Activated naive CD4-positive, alpha-beta T cell treated with anti-CD3 and anti-CD28 coated beads, Interleukin-2, amount 50 U/mL, for 72 hours (primary cell): ENCODE results near the gene ZFAND5. TPM values are rescaled to one million over a fixed set of nuclear protein-coding genes. Genes with fewer than 3 reads are reported as not detected.

Experiments used
- ATAC-seq, 2 donors: fragments of 150-1000 bp; cut with Tn5 transposase; 2 replicates each; pipeline ENCODE4 v1.10.0; 2021; ENCODE audit warnings: mild to moderate bottlenecking in 2 of 2, moderate library complexity in 2 of 2
- DNase-seq, 2 donors: peaks; one replicate each; pipeline ENCODE4 v3.0.0; 2021 to 2022; ENCODE audit warnings: low spot score in 2 of 2
- H3K27ac Mint-ChIP-seq, 2 donors: one replicate each; pipeline ENCODE4 v1.8.0; 2022; ENCODE audit warnings: mild to moderate bottlenecking in 2 of 2, mixed read lengths in 2 of 2
- H3K36me3 Mint-ChIP-seq, 2 donors: one replicate each; pipeline ENCODE4 v1.8.0; 2022; ENCODE audit warnings: mixed read lengths in 2 of 2
- H3K9me3 Mint-ChIP-seq, 2 donors: one replicate each; pipeline ENCODE4 v1.8.0; 2022; ENCODE audit warnings: mixed read lengths in 2 of 2
- total RNA-seq, 2 donors: library from RNA; stranded (reverse); gene quantifications; one replicate each; pipeline ENCODE4 v1.2.3, GENCODE V29; 2022

ZFAND5 gene, protein sequence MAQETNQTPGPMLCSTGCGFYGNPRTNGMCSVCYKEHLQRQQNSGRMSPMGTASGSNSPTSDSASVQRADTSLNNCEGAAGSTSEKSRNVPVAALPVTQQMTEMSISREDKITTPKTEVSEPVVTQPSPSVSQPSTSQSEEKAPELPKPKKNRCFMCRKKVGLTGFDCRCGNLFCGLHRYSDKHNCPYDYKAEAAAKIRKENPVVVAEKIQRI
- 10 to 100 TPM; 80.3 to 92.9 TPM for total RNA-seq

DNA sequence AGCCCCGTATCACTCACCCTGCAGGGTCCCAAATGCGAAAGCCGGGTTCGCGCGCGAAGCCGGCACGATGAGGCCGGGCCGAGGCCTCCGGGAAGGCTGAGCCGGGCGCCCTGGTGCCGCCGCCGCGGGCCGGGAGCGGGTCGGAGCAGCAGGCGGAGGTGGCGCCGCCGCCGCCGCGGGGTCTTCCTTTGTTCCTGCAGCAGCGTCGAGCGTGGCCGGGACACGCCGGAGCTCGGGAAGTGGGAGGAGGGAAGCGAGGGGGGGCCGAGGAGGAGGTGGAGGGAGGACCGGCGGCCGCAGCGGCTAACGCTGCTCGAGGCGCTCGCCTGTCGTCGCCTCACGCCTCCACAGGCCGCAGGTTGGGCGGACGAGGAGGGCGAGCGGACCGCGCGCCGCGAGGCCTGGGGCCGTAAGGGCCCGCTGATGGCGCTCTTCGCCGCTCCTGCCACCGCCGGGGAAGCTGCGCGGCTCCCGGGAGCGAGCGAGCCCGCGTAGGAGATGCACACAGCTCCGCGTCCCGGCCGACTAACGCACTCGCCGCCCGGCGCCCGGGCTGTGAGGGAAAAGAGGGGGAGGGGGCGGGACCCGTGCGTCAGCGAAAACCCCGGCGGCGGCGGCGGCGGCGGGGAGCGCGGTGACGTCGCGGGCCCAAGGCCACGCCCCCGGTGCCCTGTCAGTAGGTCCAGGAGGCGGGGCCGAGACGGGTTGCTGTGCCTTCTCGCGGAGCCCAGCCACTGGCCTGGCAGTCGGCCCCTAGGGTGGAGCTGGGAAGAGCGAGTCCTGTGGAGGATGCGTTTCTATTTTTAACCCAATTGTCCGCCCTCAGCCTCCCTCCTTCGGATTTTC, at the start of gene ZFAND5:
Gene ZFAND5, minus strand, starts transcription at position 530 of the 846 bp plus-strand sequence. CDS start 4,430 bp downstream, outside the sequence.
- H3K27ac Mint-ChIP-seq, result peak within 1 kb of the TSS; percentile 97 to 98
- peaks cover 17 to 30% of the 10 kb centered on the region in 2 donors for H3K36me3 Mint-ChIP-seq
- DNase-seq (peak; percentile 91 to 92), ATAC-seq (peak; percentile 86 to 88)
- H3K9me3 Mint-ChIP-seq, result no peaks in the 10 kb centered on the region

DNA sequence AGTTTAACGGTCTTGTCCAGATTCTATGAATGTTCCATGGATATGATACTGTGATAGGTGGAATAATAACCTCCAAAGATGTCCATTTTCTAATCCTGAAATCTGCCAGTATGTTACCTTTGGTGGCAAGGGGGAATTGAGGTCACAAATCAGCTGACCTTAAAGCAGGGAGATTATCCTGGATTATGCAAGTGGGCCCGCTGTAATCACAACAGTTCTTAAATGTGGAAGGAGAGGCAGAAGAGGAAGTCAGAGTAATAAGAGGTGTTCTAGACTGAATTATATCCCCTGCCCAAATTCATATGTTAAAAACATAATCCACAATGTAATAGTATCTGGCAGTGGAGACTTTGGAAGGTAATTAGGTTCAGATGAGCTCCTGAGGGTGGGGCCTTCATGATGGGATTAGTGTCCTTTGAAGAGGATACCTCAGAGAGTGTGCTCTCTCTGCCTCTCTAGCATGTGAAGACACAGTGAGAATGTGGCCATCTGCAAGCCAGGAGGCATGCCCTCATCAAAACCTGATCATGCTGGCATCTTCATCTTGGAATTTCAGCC, 47.6 kb upstream of the ZFAND5 start:
- H3K27ac Mint-ChIP-seq, result no peak overlapping the region
- no peak for DNase-seq
- H3K9me3 Mint-ChIP-seq, result no peaks in the 10 kb centered on the region
- no peaks in the 10 kb centered on the region for H3K36me3 Mint-ChIP-seq
- ATAC-seq, result no peak

DNA sequence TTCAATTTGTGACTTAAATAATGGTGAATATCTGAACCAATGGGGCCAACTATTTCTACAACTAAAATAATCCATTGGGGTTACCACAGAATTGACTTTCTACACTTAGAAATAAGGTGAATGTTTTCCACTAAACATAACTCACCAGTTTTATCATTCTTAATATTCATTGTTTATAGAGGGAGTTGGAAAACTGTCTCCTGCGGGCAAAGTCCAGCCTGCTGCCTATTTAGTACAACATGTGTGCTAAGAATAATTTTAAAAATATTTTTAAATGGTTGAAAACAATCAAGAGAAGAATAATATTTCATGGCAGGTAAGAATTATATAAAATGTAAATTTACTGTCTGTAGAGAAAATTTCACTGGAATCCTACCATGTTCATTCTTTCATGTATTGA, 45.2 kb upstream of the ZFAND5 start:
- no peak for ATAC-seq

DNA sequence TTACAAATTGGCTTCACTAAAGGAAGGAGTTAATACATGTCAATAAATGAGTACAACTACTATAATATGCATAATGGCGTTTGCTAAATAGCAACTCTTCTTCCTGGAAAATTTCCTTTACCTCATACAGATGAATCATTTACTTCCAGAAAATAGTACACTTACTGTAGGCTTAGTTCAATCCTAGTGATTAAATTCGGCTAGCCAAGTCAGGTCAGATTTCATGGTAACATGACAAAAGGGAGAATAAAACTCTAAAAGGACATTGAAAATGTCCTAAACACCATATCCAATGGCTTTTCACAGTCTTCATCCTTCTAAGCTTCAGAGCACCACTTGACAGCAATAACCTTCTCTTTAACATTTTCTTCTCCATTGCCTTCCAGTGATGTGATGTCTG, 42.1 kb upstream of the ZFAND5 start:
- H3K36me3 Mint-ChIP-seq, result no peaks in the 10 kb centered on the region
- DNase-seq, result no peak
- no peak overlapping the region for H3K27ac Mint-ChIP-seq
- H3K9me3 Mint-ChIP-seq, result no peaks in the 10 kb centered on the region
- ATAC-seq, result no peak

More for the DNA sequence above, 45.2 kb upstream of the ZFAND5 start:
- Mint-ChIP-seq H3K36me3 (no peaks in the 10 kb centered on the region), H3K9me3 (no peaks in the 10 kb centered on the region), H3K27ac (no peak overlapping the region)
- DNase-seq, result no peak

DNA sequence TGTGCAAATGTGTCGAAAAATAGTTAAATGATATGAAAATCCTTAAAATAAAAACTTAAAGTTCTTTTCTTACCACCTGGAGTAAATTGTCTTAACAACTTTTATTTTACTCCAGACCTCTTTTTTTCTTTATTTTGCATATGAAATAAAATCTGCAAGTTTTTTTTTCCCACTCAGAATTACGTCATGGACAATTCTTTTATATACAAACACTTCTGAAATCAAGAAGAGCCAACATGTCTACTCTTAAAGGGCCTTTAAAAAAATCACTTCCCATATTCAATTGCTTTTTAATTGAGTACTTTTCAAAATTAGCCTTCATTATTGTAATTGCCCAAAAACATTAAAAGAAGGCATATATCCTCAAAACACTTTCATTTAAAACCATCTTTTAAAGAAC, 37.7 kb upstream of the ZFAND5 start:
- no peak for DNase-seq
- Mint-ChIP-seq H3K27ac (no peak overlapping the region), H3K36me3 (no peaks in the 10 kb centered on the region), H3K9me3 (peaks cover 0 to 4% of the 10 kb centered on the region in 2 donors)
- ATAC-seq, result no peak

DNA sequence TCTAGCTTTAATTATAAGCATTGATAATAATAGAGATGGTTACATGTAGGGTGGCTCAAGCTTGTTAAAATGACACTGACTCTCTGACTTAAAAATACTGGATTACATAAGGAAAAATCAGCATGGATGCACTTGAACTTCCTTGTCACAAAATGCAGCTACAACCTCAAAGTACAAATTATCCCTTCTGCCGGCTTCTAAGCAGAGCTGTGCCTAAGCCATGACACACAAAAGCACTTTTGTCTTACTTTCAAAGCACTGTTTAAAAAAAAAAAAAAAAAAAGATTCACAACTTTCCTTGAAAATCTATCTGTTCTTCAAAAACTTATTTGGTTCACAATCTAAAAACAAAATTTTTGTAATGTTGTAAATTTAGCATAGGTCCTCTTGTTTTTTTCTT, 36.4 kb upstream of the ZFAND5 start:
- H3K9me3 Mint-ChIP-seq, result peaks cover 0 to 4% of the 10 kb centered on the region in 2 donors
- no peak for ATAC-seq
- H3K27ac Mint-ChIP-seq, result no peak overlapping the region
- no peak for DNase-seq
- H3K36me3 Mint-ChIP-seq, result no peaks in the 10 kb centered on the region

DNA sequence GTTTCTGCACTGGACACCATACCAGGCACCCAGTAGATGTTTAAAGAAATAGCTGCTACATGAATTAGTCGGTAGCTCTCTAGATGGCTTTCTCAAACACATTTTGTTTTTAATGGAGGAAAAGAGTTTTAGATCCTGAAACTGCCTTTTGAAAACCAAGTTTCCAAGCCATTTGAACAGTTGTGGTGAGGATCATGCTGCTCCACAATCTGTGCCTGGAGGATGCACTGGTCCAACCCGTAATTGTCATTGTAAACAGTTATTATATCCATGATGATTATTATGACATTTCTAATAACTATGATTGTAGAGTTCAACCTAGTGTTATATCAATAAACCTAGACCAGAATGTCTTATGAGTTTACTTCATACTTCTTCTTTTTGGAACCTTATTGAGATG, 35.9 kb upstream of the ZFAND5 start:
- H3K27ac Mint-ChIP-seq, result no peak overlapping the region
- ATAC-seq (no peak), DNase-seq (no peak)
- H3K36me3 Mint-ChIP-seq, result no peaks in the 10 kb centered on the region
- H3K9me3 Mint-ChIP-seq, result peaks cover 0 to 4% of the 10 kb centered on the region in 2 donors

DNA sequence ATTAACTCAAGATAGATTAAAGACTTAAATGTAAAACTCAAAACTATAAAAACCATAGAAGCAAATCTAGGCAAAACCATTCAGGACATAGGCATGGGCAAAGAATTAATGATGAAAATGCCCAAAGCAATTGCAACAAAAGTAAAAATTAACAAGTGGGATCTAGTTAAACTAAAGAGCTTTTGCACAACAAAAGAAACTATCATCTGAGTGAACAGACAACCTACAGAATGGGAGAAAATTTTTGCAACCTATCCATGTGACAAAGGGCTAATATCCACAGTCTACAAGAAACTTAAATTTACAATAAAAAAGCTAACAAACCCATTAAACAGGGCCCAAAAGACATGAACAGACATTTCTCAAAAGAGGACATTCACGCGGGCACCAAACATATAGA, 34.4 kb upstream of the ZFAND5 start:
- no peak for ATAC-seq
- Mint-ChIP-seq H3K9me3 (peaks cover 0 to 4% of the 10 kb centered on the region in 2 donors), H3K36me3 (no peaks in the 10 kb centered on the region), H3K27ac (no peak overlapping the region)
- DNase-seq, result no peak

DNA sequence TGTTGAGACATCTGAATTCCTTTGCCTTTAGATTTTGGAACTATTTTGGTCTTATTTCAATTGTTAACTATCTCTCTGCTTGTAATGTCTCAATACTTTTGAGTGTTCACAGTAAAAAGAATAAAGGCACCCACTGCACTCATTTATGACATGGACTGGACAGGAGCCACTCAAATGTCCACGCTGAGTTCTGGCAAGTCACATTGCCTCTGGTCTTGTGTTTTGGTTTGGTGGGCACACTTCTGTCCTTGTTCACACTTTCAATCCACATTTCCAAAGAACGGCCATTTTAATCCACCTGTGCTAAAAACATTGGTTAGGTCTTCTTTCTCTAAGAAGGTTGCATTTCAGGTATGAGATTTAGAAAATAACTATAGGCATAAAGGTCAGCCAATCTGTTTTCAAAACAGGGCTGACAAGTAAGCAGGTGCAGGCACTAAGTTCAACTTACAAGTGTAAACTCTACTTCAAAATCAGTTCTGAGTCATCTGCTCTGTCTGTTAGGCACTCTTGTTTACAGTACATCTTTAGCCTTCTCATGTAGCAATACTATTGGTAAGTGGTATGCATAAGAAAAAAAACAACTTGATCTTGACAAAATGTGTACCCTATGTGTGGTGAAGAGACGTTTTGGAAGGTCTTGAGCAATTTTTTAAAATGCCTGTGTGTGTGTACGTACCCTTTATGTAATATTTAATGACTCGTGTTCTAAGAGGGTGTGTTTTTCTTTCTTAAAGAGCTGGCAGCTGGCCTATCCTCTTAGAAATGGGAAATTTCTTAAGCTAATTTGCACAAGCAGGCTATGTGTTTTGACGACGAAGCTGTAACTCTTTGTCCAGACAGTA, 31.5 kb upstream of the ZFAND5 start:
- Mint-ChIP-seq H3K27ac (no peak overlapping the region), H3K9me3 (peaks cover 0 to 4% of the 10 kb centered on the region in 2 donors), H3K36me3 (no peaks in the 10 kb centered on the region)
- ATAC-seq (peak in 1 of 2 donors; percentile 52), DNase-seq (no peak)

DNA sequence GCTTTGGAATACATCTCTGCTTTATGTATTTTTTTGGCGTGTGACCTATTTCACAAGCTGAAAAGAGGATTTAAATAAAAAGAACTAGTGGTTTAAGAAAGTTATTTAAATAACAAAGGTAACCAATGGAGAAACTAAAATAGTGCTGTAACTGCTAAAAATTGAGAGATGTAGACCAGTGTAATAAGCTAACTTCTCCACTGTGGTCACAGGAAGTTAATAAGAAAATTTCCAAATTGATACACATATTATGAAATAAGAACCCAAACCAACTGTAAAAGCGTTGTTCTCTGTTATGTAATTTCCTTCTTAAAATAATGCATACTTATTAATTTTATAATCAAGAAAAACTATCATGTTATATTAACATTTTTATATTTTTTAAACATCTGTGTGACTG, 29.1 kb upstream of the ZFAND5 start:
- H3K9me3 Mint-ChIP-seq, result peaks cover 0 to 5% of the 10 kb centered on the region in 2 donors
- H3K27ac Mint-ChIP-seq, result no peak overlapping the region
- DNase-seq (no peak), ATAC-seq (no peak)
- no peaks in the 10 kb centered on the region for H3K36me3 Mint-ChIP-seq

DNA sequence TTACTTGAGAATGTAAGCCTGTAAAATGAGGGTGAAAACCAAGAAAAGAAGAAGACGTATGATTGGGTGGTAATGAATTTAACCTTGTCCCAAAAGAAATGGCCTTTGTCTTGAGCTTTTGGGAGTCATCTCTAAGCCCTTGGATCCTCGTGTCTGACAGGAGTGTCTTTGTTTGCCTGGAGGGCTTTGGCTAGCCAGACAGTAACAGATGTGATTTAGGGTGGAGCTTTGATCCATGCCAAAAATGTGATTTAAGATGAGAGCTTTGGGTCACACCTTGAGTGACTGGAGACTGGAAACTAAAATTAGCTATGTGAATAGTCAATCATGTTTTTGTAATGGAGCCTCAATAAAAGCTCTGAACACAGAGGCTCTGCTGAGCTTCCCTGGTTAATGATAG, 25.9 kb upstream of the ZFAND5 start:
- DNase-seq (no peak), ATAC-seq (no peak)
- Mint-ChIP-seq H3K36me3 (no peaks in the 10 kb centered on the region), H3K9me3 (peaks cover 0 to 5% of the 10 kb centered on the region in 2 donors), H3K27ac (no peak overlapping the region)

DNA sequence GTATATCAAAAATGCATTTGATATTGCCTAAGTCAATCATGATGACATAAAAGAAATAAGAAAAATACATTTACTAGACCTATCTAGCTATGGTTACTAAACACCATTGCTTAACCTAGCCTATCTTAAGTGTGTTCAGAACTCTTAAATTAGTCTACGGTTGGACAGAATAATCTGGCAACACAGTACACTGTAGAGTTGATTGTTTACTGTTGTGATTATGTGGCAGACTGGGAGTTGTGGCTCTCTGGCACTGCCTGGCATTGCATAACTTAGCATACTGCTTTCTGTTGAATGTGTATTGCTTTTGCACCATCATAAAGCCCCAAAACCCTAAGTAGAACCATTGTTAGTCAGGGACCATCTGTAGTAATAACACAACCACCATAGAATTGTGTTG, 21.2 kb upstream of the ZFAND5 start:
- peaks cover 0 to 5% of the 10 kb centered on the region in 2 donors for H3K9me3 Mint-ChIP-seq
- H3K36me3 Mint-ChIP-seq, result no peaks in the 10 kb centered on the region
- no peak for DNase-seq
- ATAC-seq, result no peak
- H3K27ac Mint-ChIP-seq, result no peak overlapping the region

DNA sequence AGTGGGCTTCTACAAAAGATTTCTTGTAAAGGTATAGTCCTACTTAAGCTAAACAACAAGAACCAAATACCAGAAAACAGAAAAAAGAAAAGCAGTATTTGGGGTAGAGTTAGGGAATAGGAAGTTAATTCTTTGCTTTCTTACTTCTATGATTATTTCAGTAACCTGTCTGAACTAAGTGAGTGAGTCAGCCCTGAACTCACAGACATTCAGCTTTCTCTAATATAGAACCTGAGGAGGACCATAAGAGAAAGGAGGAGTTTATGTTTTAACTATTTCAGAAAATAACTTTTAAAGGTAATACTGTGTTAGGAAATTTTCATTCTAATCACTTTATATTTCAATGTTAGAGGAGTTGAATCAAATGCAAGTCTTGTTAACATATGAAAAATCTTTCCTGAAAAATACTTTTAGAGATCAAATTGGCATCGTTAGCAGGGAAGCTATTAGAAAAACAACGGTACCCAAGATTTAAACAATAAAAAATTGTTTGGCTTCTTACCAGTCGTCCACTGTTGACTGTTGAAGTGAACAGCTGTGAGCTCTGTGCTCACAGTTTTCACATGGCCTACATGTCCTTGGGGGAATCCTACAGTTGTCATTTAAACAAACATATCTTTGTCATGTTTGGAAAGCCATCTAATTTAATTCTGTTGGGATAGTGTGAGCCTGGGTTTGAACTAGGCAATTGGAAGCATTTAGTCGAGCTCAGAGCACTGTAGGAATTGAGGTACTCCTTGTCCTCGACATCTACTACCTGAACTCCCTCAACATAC, 19.9 kb upstream of the ZFAND5 start:
- Mint-ChIP-seq H3K36me3 (no peaks in the 10 kb centered on the region), H3K27ac (no peak overlapping the region), H3K9me3 (peaks cover 0 to 5% of the 10 kb centered on the region in 2 donors)
- ATAC-seq (no peak), DNase-seq (no peak)

DNA sequence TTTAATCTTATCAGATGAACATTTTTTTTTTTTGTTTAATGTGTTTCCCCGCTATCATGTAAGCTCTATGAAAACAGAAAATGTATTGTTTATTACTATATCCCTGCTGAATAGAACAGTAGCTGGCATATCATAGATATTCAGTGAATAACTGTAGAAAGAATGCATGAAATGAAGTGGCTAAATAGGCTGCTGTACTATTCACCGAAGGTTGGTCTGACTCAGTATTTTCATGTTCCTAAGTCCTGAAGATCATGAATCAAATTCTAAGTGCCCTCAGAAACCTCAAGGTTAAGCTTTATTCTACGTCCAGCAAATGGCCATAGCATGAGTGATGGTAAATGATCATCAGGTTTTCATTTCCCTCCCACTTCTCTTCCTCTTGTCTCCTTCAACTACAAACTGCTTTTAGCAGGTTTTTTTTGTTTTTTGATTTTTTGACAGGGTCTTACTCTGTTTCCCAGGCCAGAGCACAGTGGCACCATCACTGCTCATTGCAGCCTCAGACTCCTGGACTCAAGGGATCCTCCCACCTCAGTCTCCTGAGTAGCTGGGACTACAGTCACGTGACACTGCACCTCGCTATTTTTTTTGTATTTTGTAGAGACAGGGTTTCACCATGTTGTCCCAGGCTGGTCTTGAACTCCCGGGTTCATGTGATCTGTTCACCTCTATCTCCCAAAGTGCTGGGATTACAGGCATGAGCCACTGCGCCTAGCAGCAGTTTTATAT, 19.1 kb upstream of the ZFAND5 start:
- H3K36me3 Mint-ChIP-seq, result no peaks in the 10 kb centered on the region
- no peaks in the 10 kb centered on the region for H3K9me3 Mint-ChIP-seq

DNA sequence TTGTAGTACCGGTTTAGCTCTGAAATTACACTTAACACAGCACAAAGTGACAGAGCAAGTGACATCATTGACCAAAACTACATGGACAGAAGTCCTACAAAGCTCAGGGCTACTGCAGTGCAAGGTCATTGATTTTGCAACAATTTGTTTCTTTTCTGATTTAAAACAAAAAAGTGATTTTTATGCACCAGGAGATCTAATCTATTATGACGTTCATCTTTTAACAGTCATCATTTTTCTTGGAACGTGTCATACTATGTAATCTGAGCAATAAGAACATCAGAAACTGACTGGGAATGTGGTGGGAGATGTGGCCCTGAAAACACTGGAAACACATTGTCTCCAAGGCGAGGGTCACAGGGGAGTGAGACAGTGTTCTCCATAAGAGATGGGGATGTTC, 17.4 kb upstream of the ZFAND5 start:
- ATAC-seq (no peak), DNase-seq (no peak)
- Mint-ChIP-seq H3K27ac (no peak overlapping the region), H3K36me3 (no peaks in the 10 kb centered on the region), H3K9me3 (no peaks in the 10 kb centered on the region)

More for the DNA sequence above, 19.1 kb upstream of the ZFAND5 start:
- ATAC-seq (no peak), DNase-seq (no peak)
- no peak overlapping the region for H3K27ac Mint-ChIP-seq
